ENCODE measurements around the gene TEC. TPM values are rescaled to one million over a fixed set of nuclear protein-coding genes. Genes with fewer than 3 reads are reported as not detected.

The TEC gene
- total RNA-seq, 2 experiments from 2014 or later, result 2.7 to 3.4 TPM

DNA sequence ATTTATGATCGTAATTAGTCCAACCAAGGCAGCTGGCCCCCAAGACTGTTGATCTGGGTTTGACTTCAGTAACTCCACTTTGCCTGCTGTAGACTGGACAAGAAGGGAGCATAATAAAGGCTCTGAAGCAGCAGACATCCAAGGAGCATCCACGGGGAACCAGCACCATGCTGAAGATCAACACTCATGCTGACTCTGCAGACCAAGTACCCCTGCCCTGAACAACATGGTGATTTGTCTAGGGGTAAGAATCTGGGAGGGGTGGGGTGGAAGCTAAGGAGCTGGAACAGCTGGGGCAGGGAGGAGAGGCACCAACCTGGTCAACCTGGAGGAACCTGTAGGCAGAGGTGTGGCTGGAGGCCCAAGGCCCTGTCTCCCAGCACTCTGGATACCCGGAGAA lies 2.1 kb downstream of the TEC start:
- Mint-ChIP-seq H3K4me1 (ENCODE audit: low read depth) (peaks cover 25% of the 10 kb centered on the region), H3K27ac (no peak overlapping the region), H3K9me3 (ENCODE audit: insufficient read depth) (no peaks in the 10 kb centered on the region), H3K4me3 (no peak overlapping the region), H3K27me3 (ENCODE audit: low read depth) (no peaks in the 10 kb centered on the region), H3K36me3 (ENCODE audit: low read depth) (peaks cover 5% of the 10 kb centered on the region)
- POLR2A ChIA-PET, result no interaction called here
- ATAC-seq, result no peak
- CTCF ChIA-PET, result no interaction called here
- no peak for DNase-seq

DNA sequence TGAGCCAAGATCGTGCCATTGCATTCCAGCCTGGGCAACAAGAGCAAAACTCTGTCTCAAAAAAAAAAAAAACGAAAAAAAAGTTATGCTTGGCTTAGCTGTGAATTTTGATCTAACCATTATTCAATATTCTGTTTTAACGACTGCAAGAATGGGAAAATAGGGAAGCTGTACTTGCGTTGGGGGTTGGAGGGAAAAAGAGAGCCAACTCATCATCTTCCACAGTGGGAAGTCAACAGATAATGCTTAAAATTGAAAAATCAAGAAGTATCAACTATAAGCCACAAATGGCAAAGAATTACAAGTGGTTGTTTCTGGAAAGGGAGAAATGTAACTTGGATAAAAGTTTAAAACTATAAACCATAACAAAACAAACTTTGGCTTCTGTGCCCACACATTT lies 2.9 kb downstream of the TEC start:
- no peak overlapping the region for H3K27ac Mint-ChIP-seq
- H3K4me3 Mint-ChIP-seq, result no peak overlapping the region
- peaks cover 5% of the 10 kb centered on the region for H3K36me3 Mint-ChIP-seq (ENCODE audit: low read depth)
- DNase-seq (no peak), ATAC-seq (no peak)
- POLR2A ChIA-PET, result no interaction called here
- CTCF ChIA-PET, result interaction anchor here (2.0 kb wide), 1 partner anchor 9 kb away, joined by 7 read pairs; no protein-coding TSS in a partner anchor
- H3K27me3 Mint-ChIP-seq (ENCODE audit: low read depth), result no peaks in the 10 kb centered on the region
- H3K4me1 Mint-ChIP-seq (ENCODE audit: low read depth), result peaks cover 25% of the 10 kb centered on the region
- H3K9me3 Mint-ChIP-seq (ENCODE audit: insufficient read depth), result no peaks in the 10 kb centered on the region

DNA sequence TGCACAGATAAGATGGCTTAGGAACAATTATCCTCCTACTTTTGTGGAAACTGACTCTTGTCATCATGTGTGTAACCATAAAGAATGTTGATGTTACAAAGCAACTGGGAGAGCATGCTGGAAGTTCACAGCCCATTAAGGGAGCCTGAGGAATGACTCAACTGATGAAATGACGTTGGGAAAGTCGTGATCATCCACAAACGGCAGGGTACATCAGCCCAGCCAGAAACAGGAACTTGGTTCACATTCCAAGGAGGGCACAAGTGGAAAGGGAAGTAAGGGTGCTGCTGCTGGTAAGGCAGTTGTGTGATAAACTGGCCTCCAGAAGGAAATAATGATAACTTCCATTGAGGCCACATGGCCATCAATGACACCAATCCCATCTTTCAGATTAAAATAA lies 6.7 kb downstream of the TEC start:
- ATAC-seq (no peak), DNase-seq (no peak)
- no peak overlapping the region for H3K27ac Mint-ChIP-seq
- no peak overlapping the region for H3K4me3 Mint-ChIP-seq
- ChIA-PET CTCF (no interaction called here), POLR2A (no interaction called here)
- peaks cover 5% of the 10 kb centered on the region for H3K36me3 Mint-ChIP-seq (ENCODE audit: low read depth)
- H3K9me3 Mint-ChIP-seq (ENCODE audit: insufficient read depth), result no peaks in the 10 kb centered on the region
- peaks cover 13% of the 10 kb centered on the region for H3K4me1 Mint-ChIP-seq (ENCODE audit: low read depth)
- no peaks in the 10 kb centered on the region for H3K27me3 Mint-ChIP-seq (ENCODE audit: low read depth)

DNA sequence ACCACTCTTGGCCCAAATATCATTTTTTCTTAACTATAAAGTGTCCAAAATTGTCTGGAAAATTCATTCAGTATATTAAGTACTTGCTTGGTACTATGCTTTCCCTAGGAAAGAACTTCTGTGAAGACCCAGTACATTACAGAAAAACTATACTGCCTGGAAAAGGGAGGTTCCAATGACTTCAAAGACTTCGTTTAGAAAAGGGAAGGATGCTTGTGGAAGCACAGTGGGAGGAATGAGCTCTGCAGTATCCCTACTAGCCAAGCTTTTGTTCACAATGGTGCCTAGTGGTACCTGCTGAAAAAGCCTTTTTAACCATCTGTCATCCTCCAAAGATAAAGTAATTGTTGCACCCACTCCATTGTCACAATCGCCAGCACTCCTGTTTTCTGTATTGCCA lies 7.2 kb downstream of the TEC start:
- ChIA-PET CTCF (no interaction called here), POLR2A (no interaction called here)
- H3K4me3 Mint-ChIP-seq, result no peak overlapping the region
- no peaks in the 10 kb centered on the region for H3K27me3 Mint-ChIP-seq (ENCODE audit: low read depth)
- H3K36me3 Mint-ChIP-seq (ENCODE audit: low read depth), result peaks cover 5% of the 10 kb centered on the region
- no peak overlapping the region for H3K27ac Mint-ChIP-seq
- DNase-seq, result no peak
- no peaks in the 10 kb centered on the region for H3K9me3 Mint-ChIP-seq (ENCODE audit: insufficient read depth)
- H3K4me1 Mint-ChIP-seq (ENCODE audit: low read depth), result peaks cover 10% of the 10 kb centered on the region
- ATAC-seq, result no peak

DNA sequence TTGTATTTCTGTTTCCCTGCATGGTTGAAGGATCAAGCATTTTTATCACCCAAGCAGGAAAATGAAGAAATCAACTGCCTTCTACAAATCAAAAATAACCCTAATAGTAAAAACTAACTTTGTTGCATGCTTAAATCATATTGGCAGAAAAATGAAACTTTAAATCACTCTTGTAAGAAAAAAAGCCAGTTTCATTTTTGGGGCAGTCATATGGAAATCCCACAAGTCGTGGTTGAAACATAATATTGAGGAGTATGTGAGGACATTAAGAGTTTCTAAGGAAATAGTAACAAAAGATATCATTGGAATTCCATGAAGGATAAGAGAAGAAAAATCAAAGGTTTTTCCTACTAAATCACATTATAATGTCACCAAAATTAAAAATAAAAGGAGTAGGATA lies 8.4 kb downstream of the TEC start:
- POLR2A ChIA-PET, result no interaction called here

DNA sequence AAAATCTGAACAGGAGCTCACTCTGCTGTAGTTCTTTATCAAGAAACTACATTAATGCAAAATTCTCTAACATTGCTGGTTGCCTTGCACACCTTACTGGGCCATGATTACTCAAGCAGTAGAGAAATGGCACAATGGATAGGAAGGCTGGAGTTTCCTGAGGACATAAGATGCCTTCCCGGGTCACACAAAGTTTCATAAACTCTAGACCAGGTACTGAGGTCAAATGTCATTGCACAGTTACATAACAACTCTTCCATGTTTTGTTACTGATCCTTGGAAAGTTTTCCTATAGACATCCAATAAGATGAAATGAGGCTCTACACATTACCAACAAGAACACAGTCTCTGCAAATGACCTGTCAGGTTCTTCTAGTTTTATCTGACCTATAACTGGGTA lies 9.9 kb downstream of the TEC start:
- Mint-ChIP-seq H3K27ac (no peak overlapping the region), H3K36me3 (ENCODE audit: low read depth) (no peaks in the 10 kb centered on the region), H3K27me3 (ENCODE audit: low read depth) (no peaks in the 10 kb centered on the region), H3K9me3 (ENCODE audit: insufficient read depth) (no peaks in the 10 kb centered on the region), H3K4me1 (ENCODE audit: low read depth) (peaks cover 10% of the 10 kb centered on the region), H3K4me3 (no peak overlapping the region)
- ChIA-PET CTCF (interaction anchor here (1.3 kb wide), 1 partner anchor 15 kb away, joined by 3 read pairs; no protein-coding TSS in a partner anchor), POLR2A (no interaction called here)
- ATAC-seq (no peak), DNase-seq (no peak)

More for the DNA sequence above, 8.4 kb downstream of the TEC start:
- H3K4me3 Mint-ChIP-seq, result no peak overlapping the region
- CTCF ChIA-PET, result interaction anchor here (1.3 kb wide), 1 partner anchor 14 kb away, joined by 3 read pairs; no protein-coding TSS in a partner anchor
- no peak overlapping the region for H3K27ac Mint-ChIP-seq
- peaks cover 4% of the 10 kb centered on the region for H3K36me3 Mint-ChIP-seq (ENCODE audit: low read depth)
- H3K9me3 Mint-ChIP-seq (ENCODE audit: insufficient read depth), result no peaks in the 10 kb centered on the region
- no peak for DNase-seq
- H3K4me1 Mint-ChIP-seq (ENCODE audit: low read depth), result peaks cover 10% of the 10 kb centered on the region
- ATAC-seq, result no peak
- H3K27me3 Mint-ChIP-seq (ENCODE audit: low read depth), result no peaks in the 10 kb centered on the region

DNA sequence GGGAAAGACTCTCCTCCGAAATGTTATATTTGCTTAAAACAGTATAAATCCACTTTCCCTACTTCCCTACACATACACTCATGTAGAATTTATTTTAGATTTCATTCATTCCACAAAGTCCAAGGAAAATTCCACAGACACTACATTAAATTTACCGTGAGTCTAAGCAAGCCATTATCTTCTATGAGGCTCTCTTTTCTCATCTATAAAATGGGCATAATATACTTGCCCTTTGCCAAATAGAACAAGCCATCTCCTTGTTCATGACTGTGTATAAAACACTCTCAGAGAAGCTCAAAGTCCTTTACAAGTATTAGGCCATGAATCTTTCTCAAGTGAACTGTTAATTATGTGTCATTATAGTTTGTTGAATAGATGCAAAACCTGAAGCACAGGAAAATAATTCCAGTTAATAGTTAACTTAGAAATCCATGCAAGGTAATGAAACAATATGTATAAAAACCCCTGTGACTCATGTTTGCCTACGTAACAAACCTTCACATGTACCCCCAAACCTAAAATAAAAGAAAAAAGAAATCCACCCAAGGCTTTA lies 10.7 kb downstream of the TEC start:
- DNase-seq, result no peak
- no peak overlapping the region for H3K27ac Mint-ChIP-seq
- no peaks in the 10 kb centered on the region for H3K27me3 Mint-ChIP-seq (ENCODE audit: low read depth)
- no peaks in the 10 kb centered on the region for H3K9me3 Mint-ChIP-seq (ENCODE audit: insufficient read depth)
- no peak for ATAC-seq
- ChIA-PET CTCF (no interaction called here), POLR2A (no interaction called here)
- H3K4me1 Mint-ChIP-seq (ENCODE audit: low read depth), result peaks cover 10% of the 10 kb centered on the region
- H3K36me3 Mint-ChIP-seq (ENCODE audit: low read depth), result no peaks in the 10 kb centered on the region
- H3K4me3 Mint-ChIP-seq, result no peak overlapping the region

DNA sequence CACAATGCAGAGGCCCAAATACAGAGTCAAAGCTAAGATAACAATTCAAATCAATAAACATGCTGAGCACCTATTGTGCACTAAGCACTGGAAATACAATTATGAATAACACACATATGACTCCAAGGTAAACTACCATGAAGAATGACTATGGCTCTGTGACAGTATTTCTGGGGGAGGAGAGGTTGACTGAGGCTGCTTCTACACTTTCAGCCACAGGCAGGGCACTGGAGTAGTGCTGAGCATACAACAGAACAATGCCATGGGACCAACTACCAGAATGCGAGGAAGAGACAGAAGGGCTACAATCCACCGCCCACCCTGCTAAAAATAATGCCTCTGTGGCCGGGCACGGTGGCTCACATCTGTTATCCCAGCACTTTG lies 13.7 kb downstream of the TEC start:
- ChIA-PET POLR2A (no interaction called here), CTCF (no interaction called here)
- no peak overlapping the region for H3K27ac Mint-ChIP-seq
- H3K9me3 Mint-ChIP-seq (ENCODE audit: insufficient read depth), result no peaks in the 10 kb centered on the region
- DNase-seq (no peak), ATAC-seq (no peak)
- H3K4me1 Mint-ChIP-seq (ENCODE audit: low read depth), result peaks cover 2% of the 10 kb centered on the region
- H3K4me3 Mint-ChIP-seq, result no peak overlapping the region
- no peaks in the 10 kb centered on the region for H3K36me3 Mint-ChIP-seq (ENCODE audit: low read depth)
- H3K27me3 Mint-ChIP-seq (ENCODE audit: low read depth), result no peaks in the 10 kb centered on the region

DNA sequence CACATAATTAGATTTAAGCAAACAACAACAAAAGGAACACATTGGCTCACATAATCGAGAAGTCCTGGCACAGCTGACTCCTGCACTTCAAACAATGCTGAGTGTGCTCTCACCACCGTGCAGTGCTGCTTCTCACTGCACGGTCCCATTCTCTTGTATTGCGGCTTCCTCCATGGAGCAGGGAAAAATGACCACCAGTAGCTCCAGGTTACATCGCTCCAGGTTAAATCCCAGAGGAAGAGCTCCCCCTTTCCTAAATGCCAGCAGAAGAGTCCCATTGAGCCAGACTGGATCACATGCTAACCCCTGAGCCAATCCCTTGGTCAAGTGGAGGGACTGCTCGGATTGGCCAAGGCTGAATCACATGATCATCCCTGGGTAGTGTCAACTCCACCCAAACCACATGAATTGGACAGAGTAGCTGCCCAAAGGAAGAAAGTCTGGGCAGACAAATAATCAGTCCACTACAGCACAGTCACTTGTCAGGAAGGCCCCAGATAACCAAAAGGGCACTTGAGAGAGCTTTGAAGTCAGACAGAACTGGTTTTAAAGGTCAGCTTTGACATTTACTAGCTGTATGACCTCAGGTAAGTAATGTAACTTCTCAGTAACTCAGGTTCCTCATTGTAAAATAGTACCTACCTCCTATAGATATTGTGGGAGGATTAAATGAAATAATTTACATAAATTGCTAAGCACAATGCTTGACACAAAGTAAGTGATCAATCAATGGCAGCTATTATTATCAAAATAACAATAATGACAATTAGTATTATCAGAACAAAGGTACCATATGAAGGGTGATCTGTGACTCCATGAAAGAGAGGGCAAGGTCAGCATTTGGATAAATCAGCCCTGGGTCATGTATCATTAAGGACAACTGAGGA lies 14.3 kb downstream of the TEC start:
- H3K27ac Mint-ChIP-seq, result no peak overlapping the region
- ChIA-PET CTCF (interaction anchor here (0.8 to 2.3 kb wide), 2 partner anchors 20 to 110 kb away, joined by 3 to 5 read pairs; no protein-coding TSS in a partner anchor), POLR2A (no interaction called here)
- H3K4me3 Mint-ChIP-seq, result no peak overlapping the region
- ATAC-seq, result no peak
- DNase-seq, result no peak
- no peaks in the 10 kb centered on the region for H3K27me3 Mint-ChIP-seq (ENCODE audit: low read depth)
- no peaks in the 10 kb centered on the region for H3K4me1 Mint-ChIP-seq (ENCODE audit: low read depth)
- H3K36me3 Mint-ChIP-seq (ENCODE audit: low read depth), result no peaks in the 10 kb centered on the region
- H3K9me3 Mint-ChIP-seq (ENCODE audit: insufficient read depth), result no peaks in the 10 kb centered on the region

DNA sequence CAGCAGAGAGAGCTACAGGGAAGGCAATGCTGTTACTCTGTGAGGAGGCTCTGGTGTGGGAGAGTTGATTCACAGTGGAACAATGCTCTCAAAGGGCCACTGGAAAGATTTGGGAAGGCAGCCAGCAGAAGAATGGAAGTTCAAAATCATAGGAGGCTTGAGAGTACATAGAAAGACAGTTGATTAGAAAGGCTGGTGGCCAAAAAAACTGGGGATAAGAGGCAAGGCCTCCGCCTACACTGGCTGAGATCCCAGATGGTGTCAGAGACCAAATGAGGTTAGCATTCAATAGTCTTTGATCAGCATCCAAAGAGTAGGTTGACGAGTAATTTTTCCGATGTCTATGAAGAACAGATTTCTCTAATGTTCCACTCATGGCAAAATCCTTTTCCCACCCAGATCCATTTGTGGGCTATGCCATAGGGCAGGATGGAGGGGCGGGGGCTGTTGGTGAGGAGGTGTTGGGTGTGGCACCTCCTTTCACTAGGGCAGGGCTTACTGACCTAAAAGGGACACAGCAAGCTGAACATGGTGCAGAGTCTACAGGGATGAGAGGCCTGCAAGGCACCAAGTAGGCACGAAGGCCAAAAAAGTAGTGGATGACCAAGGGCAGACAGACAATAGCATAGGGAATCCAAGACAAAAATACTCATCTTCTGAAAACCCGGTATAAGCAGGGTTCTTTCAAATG lies 15.1 kb downstream of the TEC start:
- no peak overlapping the region for H3K4me3 Mint-ChIP-seq
- no peak overlapping the region for H3K27ac Mint-ChIP-seq
- ChIA-PET POLR2A (no interaction called here), CTCF (interaction anchor here (0.8 to 2.3 kb wide), 2 partner anchors 21 to 110 kb away, joined by 3 to 5 read pairs; no protein-coding TSS in a partner anchor)
- H3K9me3 Mint-ChIP-seq (ENCODE audit: insufficient read depth), result no peaks in the 10 kb centered on the region
- DNase-seq (no peak), ATAC-seq (no peak)
- no peaks in the 10 kb centered on the region for H3K27me3 Mint-ChIP-seq (ENCODE audit: low read depth)
- H3K36me3 Mint-ChIP-seq (ENCODE audit: low read depth), result no peaks in the 10 kb centered on the region
- no peaks in the 10 kb centered on the region for H3K4me1 Mint-ChIP-seq (ENCODE audit: low read depth)

DNA sequence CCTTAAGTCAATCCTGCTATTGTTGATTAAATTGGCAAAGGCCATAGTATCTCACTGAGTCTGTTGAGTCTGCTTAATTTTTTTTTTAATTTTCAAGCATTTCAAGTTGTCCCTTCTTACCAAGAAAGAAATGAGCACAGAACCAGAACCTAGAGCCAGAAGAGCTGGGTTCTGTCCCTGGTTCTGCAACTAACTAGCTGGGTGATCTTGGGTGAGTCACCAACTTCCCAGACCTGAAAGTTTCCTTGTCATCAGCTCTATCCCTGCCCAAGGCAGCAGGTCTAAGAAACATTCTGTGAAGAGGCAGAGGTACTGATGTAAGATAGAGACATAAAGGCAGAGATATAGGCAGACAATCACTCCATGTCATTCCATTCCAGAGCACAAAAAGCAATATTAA lies 17.3 kb downstream of the TEC start:
- no peak for ATAC-seq
- H3K4me1 Mint-ChIP-seq (ENCODE audit: low read depth), result no peaks in the 10 kb centered on the region
- CTCF ChIA-PET, result interaction anchor here (1.2 kb wide), 1 partner anchor 11 kb away, joined by 3 read pairs; no protein-coding TSS in a partner anchor
- no peaks in the 10 kb centered on the region for H3K9me3 Mint-ChIP-seq (ENCODE audit: insufficient read depth)
- H3K27me3 Mint-ChIP-seq (ENCODE audit: low read depth), result no peaks in the 10 kb centered on the region
- no peak overlapping the region for H3K4me3 Mint-ChIP-seq
- no peaks in the 10 kb centered on the region for H3K36me3 Mint-ChIP-seq (ENCODE audit: low read depth)
- POLR2A ChIA-PET, result no interaction called here
- no peak for DNase-seq
- H3K27ac Mint-ChIP-seq, result no peak overlapping the region

DNA sequence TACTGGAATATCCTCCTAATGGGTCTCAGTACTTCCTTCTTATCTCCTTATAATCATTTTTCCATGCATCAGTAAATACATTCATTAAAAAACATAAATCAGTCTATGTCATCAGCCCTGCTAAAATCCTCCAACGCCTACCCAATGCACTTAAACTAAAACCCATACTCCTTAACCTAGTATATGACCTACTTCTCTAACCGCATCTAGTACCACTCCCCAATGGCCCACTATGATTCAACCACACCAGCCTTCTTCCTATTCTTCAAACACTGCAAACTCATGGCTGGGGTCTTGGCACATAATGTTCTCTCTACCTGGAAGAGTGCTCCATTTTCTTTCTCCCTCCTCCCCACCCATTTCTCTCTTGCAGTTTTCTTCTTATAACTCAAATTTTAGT lies 18.7 kb downstream of the TEC start:
- DNase-seq, result no peak
- Mint-ChIP-seq H3K4me3 (no peak overlapping the region), H3K27me3 (ENCODE audit: low read depth) (no peaks in the 10 kb centered on the region), H3K27ac (no peak overlapping the region), H3K36me3 (ENCODE audit: low read depth) (no peaks in the 10 kb centered on the region), H3K9me3 (ENCODE audit: insufficient read depth) (no peaks in the 10 kb centered on the region), H3K4me1 (ENCODE audit: low read depth) (no peaks in the 10 kb centered on the region)
- CTCF ChIA-PET, result no interaction called here
- ATAC-seq, result no peak
- POLR2A ChIA-PET, result no interaction called here
